Mesenchymal stem cell (in vitro differentiated cells and primary cell): ENCODE data around the gene HPS3.
A peak's percentile ranks its signal among the peaks of the same experiment; 100 is the strongest.

Source experiments
- DNase-seq: peaks from one replicate; pipeline ENCODE4 v3.0.0-alpha.2; 2013
- H2AFZ ChIP-seq: one replicate; pipeline ENCODE4 v1.6.1; 2013; ENCODE audit warnings: low read depth, mild to moderate bottlenecking, control low read depth, inconsistent platforms, low read length, moderate library complexity
- H2AK5ac ChIP-seq: 2 replicates; pipeline ENCODE4 v1.6.1; 2013; ENCODE audit warnings: low read length, moderate library complexity, mild to moderate bottlenecking, inconsistent platforms; ENCODE audit not compliant: severe bottlenecking
- H2BK120ac ChIP-seq: one replicate; pipeline ENCODE4 v1.6.1; 2013; ENCODE audit warnings: low read depth, mild to moderate bottlenecking, inconsistent platforms, low read length, moderate library complexity
- H2BK12ac ChIP-seq, 2 experiments: one replicate each; pipeline ENCODE4 v1.6.1; 2013; ENCODE audit warnings: inconsistent platforms in 2 of 2, low read length in 2 of 2, mild to moderate bottlenecking in 2 of 2, moderate library complexity in 2 of 2, control low read depth in 1 of 2
- H2BK15ac ChIP-seq: one replicate; pipeline ENCODE4 v1.6.1; 2013; ENCODE audit warnings: mild to moderate bottlenecking, low read depth, inconsistent platforms; ENCODE audit not compliant: poor library complexity, severe bottlenecking
- H2BK5ac ChIP-seq: 2 replicates; pipeline ENCODE4 v1.6.1; 2013; ENCODE audit warnings: low read depth, mild to moderate bottlenecking, low read length, control low read depth, inconsistent platforms; ENCODE audit not compliant: poor library complexity, severe bottlenecking
- H3K14ac ChIP-seq, 2 experiments: one replicate each; pipeline ENCODE4 v1.6.1; 2013; ENCODE audit warnings: inconsistent platforms in 2 of 2, low read length in 2 of 2, control low read depth in 1 of 2, mild to moderate bottlenecking in 1 of 2, moderate library complexity in 1 of 2
- H3K18ac ChIP-seq, 2 experiments: one replicate each; pipeline ENCODE4 v1.6.1; 2013; ENCODE audit warnings: inconsistent platforms in 2 of 2, low read length in 2 of 2, control low read depth in 1 of 2, low read depth in 1 of 2, mild to moderate bottlenecking in 1 of 2
- H3K23ac ChIP-seq, 2 experiments: one replicate each; pipeline ENCODE4 v1.6.1; 2013; ENCODE audit warnings: inconsistent platforms in 2 of 2, low read length in 2 of 2, mild to moderate bottlenecking in 2 of 2, moderate library complexity in 2 of 2, control low read depth in 1 of 2
- H3K27ac ChIP-seq: 2 replicates; pipeline ENCODE4 v1.5.1; 2013; ENCODE audit warnings: mild to moderate bottlenecking, moderate library complexity, low read length, control low read depth, inconsistent platforms; ENCODE audit not compliant: poor library complexity, severe bottlenecking
- H3K27me3 ChIP-seq, 2 experiments: 2 replicates each; pipeline versions ENCODE4 v1.6.1 to v1.7.0; 2013; ENCODE audit warnings: low read length in 2 of 2, mild to moderate bottlenecking in 2 of 2, moderate library complexity in 2 of 2, control low read depth in 1 of 2, inconsistent platforms in 1 of 2; ENCODE audit not compliant: control insufficient read depth in 1 of 2, insufficient read depth in 1 of 2
- H3K36me3 ChIP-seq, 2 experiments: 2 replicates each; pipeline versions ENCODE4 v1.6.1 to v1.7.0; 2013; ENCODE audit warnings: low read length in 2 of 2, control low read depth in 1 of 2, inconsistent platforms in 1 of 2, low read depth in 1 of 2, mild to moderate bottlenecking in 1 of 2; ENCODE audit not compliant: insufficient read depth in 2 of 2, control insufficient read depth in 1 of 2
- H3K4ac ChIP-seq, 2 experiments: one replicate each; pipeline ENCODE4 v1.6.1; 2013; ENCODE audit warnings: inconsistent platforms in 2 of 2, low read length in 2 of 2, mild to moderate bottlenecking in 2 of 2, moderate library complexity in 2 of 2, control low read depth in 1 of 2, low read depth in 1 of 2
- H3K4me1 ChIP-seq: 2 replicates; pipeline ENCODE4 v1.6.1; 2013; ENCODE audit warnings: low read depth, low read length, control low read depth; ENCODE audit not compliant: control insufficient read depth, insufficient read depth
- H3K4me2 ChIP-seq: 2 replicates; pipeline ENCODE4 v1.6.1; 2013; ENCODE audit warnings: low read length, mild to moderate bottlenecking, inconsistent platforms; ENCODE audit not compliant: poor library complexity, severe bottlenecking
- H3K4me3 ChIP-seq, 2 experiments: 2 replicates each; pipeline versions ENCODE4 v1.5.1 to v1.7.0; 2013; ENCODE audit warnings: low read length in 2 of 2, mild to moderate bottlenecking in 2 of 2, control low read depth in 1 of 2, low read depth in 1 of 2; ENCODE audit not compliant: insufficient read depth in 1 of 2
- H3K79me1 ChIP-seq: replicated peaks from 2 replicates; pipeline ENCODE4 v1.6.1; 2013; ENCODE audit warnings: mild to moderate bottlenecking, control low read depth, low read length, inconsistent platforms; ENCODE audit not compliant: poor library complexity, severe bottlenecking
- H3K9ac ChIP-seq: 2 replicates; pipeline ENCODE4 v1.7.0; 2013; ENCODE audit warnings: mild to moderate bottlenecking, low read length, moderate library complexity
- H3K9me3 ChIP-seq: 2 replicates; pipeline ENCODE4 v1.7.0; 2013; ENCODE audit warnings: mild to moderate bottlenecking, low read length; ENCODE audit not compliant: control insufficient read depth
- H4K8ac ChIP-seq: one replicate; pipeline ENCODE4 v1.6.1; 2013; ENCODE audit warnings: inconsistent platforms, mild to moderate bottlenecking, low read length, moderate library complexity
- H4K91ac ChIP-seq: one replicate; pipeline ENCODE4 v1.6.1; 2013; ENCODE audit warnings: mild to moderate bottlenecking, low read length, inconsistent platforms
- WGBS: methylation state at CpG from one replicate; pipeline ENCODE4 v1.1.7; 2013; ENCODE audit warnings: mixed read lengths; 5-methylcytosine and 5-hydroxymethylcytosine counted together

HPS3 gene

GRCh38 chr3:149145974-149146373 is 16.5 kb downstream of the HPS3 start:
- no peaks in the 10 kb centered on the region for H3K27me3 ChIP-seq
- H3K23ac ChIP-seq = no peak overlapping the region
- H3K4me3 ChIP-seq = no peak overlapping the region
- peaks cover 7 to 79% of the 10 kb centered on the region in 2 experiments for H3K36me3 ChIP-seq
- H4K91ac ChIP-seq = no peak overlapping the region
- no peak overlapping the region for H2AFZ ChIP-seq
- no peak overlapping the region for H3K14ac ChIP-seq
- no peak overlapping the region for H2AK5ac ChIP-seq
- no peak overlapping the region for H3K4ac ChIP-seq
- no peak for DNase-seq
- H3K9me3 ChIP-seq = no peaks in the 10 kb centered on the region
- no peak overlapping the region for H3K18ac ChIP-seq
- no peak overlapping the region for H4K8ac ChIP-seq
- no peak overlapping the region for H3K4me2 ChIP-seq
- no peak overlapping the region for H2BK5ac ChIP-seq
- H3K27ac ChIP-seq = no peak overlapping the region
- no peaks in the 10 kb centered on the region for H3K4me1 ChIP-seq
- no peak overlapping the region for H2BK120ac ChIP-seq
- H3K79me1 ChIP-seq = peaks cover 13% of the 10 kb centered on the region
- WGBS = 97% methylated on average over 1 of the region's 1 CpG
- H2BK12ac ChIP-seq = no peak overlapping the region
- H3K9ac ChIP-seq = no peak overlapping the region
- H2BK15ac ChIP-seq = no peak overlapping the region

- peaks cover 6% of the 10 kb centered on the region for H3K79me1 ChIP-seq
- H4K91ac ChIP-seq = peak overlapping the region; percentile 87
- peak overlapping the region; percentile 12 to 78 for H2BK12ac ChIP-seq
- H3K4me1 ChIP-seq = peaks cover 5% of the 10 kb centered on the region
- no peak overlapping the region for H4K8ac ChIP-seq
- 99% methylated on average over 6 of the region's 6 CpGs for WGBS
- H2AK5ac ChIP-seq = no peak overlapping the region
- no peak overlapping the region for H2BK5ac ChIP-seq
- H3K27me3 ChIP-seq = no peaks in the 10 kb centered on the region
- DNase-seq = no peak
- no peak overlapping the region for H3K27ac ChIP-seq
- peaks cover 4 to 76% of the 10 kb centered on the region in 2 experiments for H3K36me3 ChIP-seq
- H3K4me3 ChIP-seq = no peak overlapping the region
- peak overlapping the region; percentile 58 to 90 for H3K18ac ChIP-seq
- H2BK15ac ChIP-seq = no peak overlapping the region
- no peak overlapping the region for H2BK120ac ChIP-seq
- no peak overlapping the region for H3K9ac ChIP-seq
- H3K9me3 ChIP-seq = no peaks in the 10 kb centered on the region
- H3K4me2 ChIP-seq = no peak overlapping the region
- no peak overlapping the region for H3K14ac ChIP-seq
- H3K23ac ChIP-seq = no peak overlapping the region
- no peak overlapping the region for H3K4ac ChIP-seq
- H2AFZ ChIP-seq = no peak overlapping the region
Measured at GRCh38 chr3:149150436-149150835, 21.0 kb downstream of the HPS3 start.

DNA sequence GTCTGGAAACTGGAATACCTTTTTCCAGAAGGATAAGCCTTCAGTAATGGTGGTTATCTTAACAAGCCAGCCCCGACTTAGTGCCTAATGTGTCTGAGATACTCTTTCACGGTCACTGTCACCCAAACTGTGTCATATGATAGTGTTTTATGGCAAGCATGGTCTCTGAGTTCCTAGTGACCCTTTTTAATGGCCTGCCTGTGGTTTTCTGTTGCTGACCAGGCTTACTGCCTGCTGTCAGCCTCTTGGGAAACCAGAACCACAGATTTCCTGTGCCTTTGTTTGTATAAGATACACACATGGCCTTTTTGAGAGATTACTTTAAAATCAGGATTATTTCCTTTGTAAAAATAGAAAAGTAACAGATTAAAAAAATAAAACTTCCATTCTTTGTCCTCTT is 22.4 kb downstream of the HPS3 start:
- no peak overlapping the region for H2BK120ac ChIP-seq
- H3K23ac ChIP-seq = no peak overlapping the region
- no peak overlapping the region for H2BK12ac ChIP-seq
- DNase-seq = peak; percentile 91
- H3K36me3 ChIP-seq = peaks cover 8 to 76% of the 10 kb centered on the region in 2 experiments
- H3K9ac ChIP-seq = peak overlapping the region; percentile 42
- H3K79me1 ChIP-seq = peaks cover 7% of the 10 kb centered on the region
- no peaks in the 10 kb centered on the region for H3K27me3 ChIP-seq
- no peak overlapping the region for H3K18ac ChIP-seq
- no peak overlapping the region for H3K4me2 ChIP-seq
- H3K4me3 ChIP-seq = no peak overlapping the region
- H4K91ac ChIP-seq = no peak overlapping the region
- H3K27ac ChIP-seq = peak overlapping the region; percentile 82
- H3K14ac ChIP-seq = no peak overlapping the region
- H2AK5ac ChIP-seq = no peak overlapping the region
- H3K4ac ChIP-seq = no peak overlapping the region
- no peaks in the 10 kb centered on the region for H3K9me3 ChIP-seq
- 0% methylated on average over 2 of the region's 2 CpGs for WGBS
- H3K4me1 ChIP-seq = peaks cover 5% of the 10 kb centered on the region
- H4K8ac ChIP-seq = no peak overlapping the region
- H2BK5ac ChIP-seq = no peak overlapping the region
- no peak overlapping the region for H2BK15ac ChIP-seq
- H2AFZ ChIP-seq = no peak overlapping the region

GRCh38 chr3:149152420-149152819 is 23.0 kb downstream of the HPS3 start:
- peak; percentile 86 for DNase-seq
- peak overlapping the region; percentile 75 to 100 for H2BK12ac ChIP-seq
- peak overlapping the region; percentile 82 for H3K27ac ChIP-seq
- peaks cover 7% of the 10 kb centered on the region for H3K79me1 ChIP-seq
- H3K4me2 ChIP-seq = no peak overlapping the region
- no peak overlapping the region for H2AFZ ChIP-seq
- H3K9me3 ChIP-seq = no peaks in the 10 kb centered on the region
- peak overlapping the region; percentile 91 for H4K91ac ChIP-seq
- no peaks in the 10 kb centered on the region for H3K27me3 ChIP-seq
- peak overlapping the region; percentile 84 to 88 for H3K4ac ChIP-seq
- WGBS = 0% methylated on average over 1 of the region's 2 CpGs
- peak overlapping the region; percentile 86 for H2AK5ac ChIP-seq
- peak overlapping the region; percentile 96 to 97 for H3K18ac ChIP-seq
- peak overlapping the region; percentile 90 for H2BK15ac ChIP-seq
- H2BK5ac ChIP-seq = no peak overlapping the region
- H3K4me1 ChIP-seq = peaks cover 5% of the 10 kb centered on the region
- H3K14ac ChIP-seq = peak overlapping the region in 1 of 2 experiments; percentile 94
- no peak overlapping the region for H3K23ac ChIP-seq
- peaks cover 11 to 76% of the 10 kb centered on the region in 2 experiments for H3K36me3 ChIP-seq
- H3K9ac ChIP-seq = peak overlapping the region; percentile 42
- H4K8ac ChIP-seq = peak overlapping the region; percentile 89
- H3K4me3 ChIP-seq = no peak overlapping the region
- peak overlapping the region; percentile 78 for H2BK120ac ChIP-seq
